ENCODE data around the gene PALMD. TPM values are rescaled to one million over a fixed set of nuclear protein-coding genes. Genes with fewer than 3 reads are reported as not detected.

PALMD gene
- total and polyA plus RNA-seq, 2 of the 8 experiments (the other 6 are each of a cell fraction or from before 2014, with no cell fraction given): not detected

DNA sequence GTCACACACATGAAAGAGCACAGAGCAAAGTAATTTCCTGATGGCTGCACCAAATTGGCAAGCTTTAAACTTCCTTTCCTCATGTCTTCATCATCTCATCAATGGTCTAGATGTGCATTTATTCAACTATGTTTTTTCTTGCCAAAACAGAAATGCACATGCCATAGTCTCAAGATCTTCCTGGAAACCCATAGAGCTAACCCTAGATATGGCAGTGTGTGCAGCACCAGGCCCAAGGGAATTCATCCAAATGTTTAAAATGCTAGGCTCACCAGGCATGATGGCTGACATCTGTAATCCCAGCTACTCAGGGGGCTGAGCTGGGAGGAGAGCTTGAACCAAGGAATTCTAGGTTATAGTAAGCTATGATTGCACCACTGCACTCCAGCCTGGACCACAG, 31.2 kb upstream of the PALMD start:
- no peak overlapping the region for H3K4me2 ChIP-seq (ENCODE audit: insufficient read depth in 1 of 2, low read depth in 2 of 2, low read length in 2 of 2)
- no peak overlapping the region for H4K8ac ChIP-seq (ENCODE audit: extremely low read depth, insufficient read depth, low read length)
- H4K20me1 ChIP-seq (replicated peaks in 1 of 2; ENCODE audit: control insufficient read depth in 1 of 2, insufficient read depth in 2 of 2, low read length in 2 of 2): no peaks in the 10 kb centered on the region
- H3K18ac ChIP-seq (ENCODE audit: extremely low read depth, low read length): no peak overlapping the region
- no peak overlapping the region for H2BK120ac ChIP-seq (replicated peaks; ENCODE audit: low read depth, low read length)
- no peak overlapping the region for H4K91ac ChIP-seq (replicated peaks; ENCODE audit: insufficient read length, low read length)
- H4K5ac ChIP-seq (ENCODE audit: insufficient read length, low read depth, low read length): no peak overlapping the region
- no peak overlapping the region for H3K4me3 ChIP-seq (ENCODE audit: extremely low read depth in 1 of 4, insufficient read depth in 2 of 4, low read depth in 3 of 4, low read length in 4 of 4)
- no peak overlapping the region for H3K9ac ChIP-seq (replicated peaks in 1 of 4; ENCODE audit: extremely low read depth in 1 of 4, low read depth in 3 of 4, low read length in 3 of 4)
- H3K23me2 ChIP-seq (ENCODE audit: low read depth, low read length): no peaks in the 10 kb centered on the region
- H3K79me2 ChIP-seq (ENCODE audit: control insufficient read depth in 1 of 2, insufficient read depth in 2 of 2, low read length in 2 of 2): no peaks in the 10 kb centered on the region
- H2AK5ac ChIP-seq (ENCODE audit: low read depth, low read length): no peak overlapping the region
- H3K56ac ChIP-seq (replicated peaks; ENCODE audit: insufficient read length, low read depth, low read length): no peak overlapping the region
- POLR2A ChIA-PET (ENCODE audit: partially characterized antibody): interaction anchor here (0.7 kb wide), 1 partner anchor 53 kb away, joined by 3 read pairs; no protein-coding TSS in a partner anchor
- H2BK15ac ChIP-seq (ENCODE audit: low read length): no peak overlapping the region
- no peaks in the 10 kb centered on the region for H3K9me3 ChIP-seq (ENCODE audit: insufficient read depth in 2 of 2, low read depth in 1 of 2, low read length in 1 of 2)
- H3K4ac ChIP-seq (replicated peaks; ENCODE audit: insufficient read length, low read depth, low read length): no peak overlapping the region
- no peak overlapping the region for H2BK20ac ChIP-seq (ENCODE audit: low read length)
- no peaks in the 10 kb centered on the region for H3K36me3 ChIP-seq (ENCODE audit: control insufficient read depth in 2 of 4, insufficient read depth in 4 of 4, low read length in 3 of 4)
- DNase-seq (ENCODE audit: low read depth in 1 of 2, low spot score in 2 of 2): no peak
- no peaks in the 10 kb centered on the region for H3K79me1 ChIP-seq (ENCODE audit: low read depth, low read length)
- no peak overlapping the region for H3K23ac ChIP-seq (ENCODE audit: insufficient read length)
- no peak for FAIRE-seq
- H3K14ac ChIP-seq (ENCODE audit: insufficient read length): no peak overlapping the region
- no peak overlapping the region for H2BK5ac ChIP-seq (ENCODE audit: low read depth, low read length)
- H2AFZ ChIP-seq (ENCODE audit: low read length): no peak overlapping the region
- H3K27me3 ChIP-seq (replicated peaks in 1 of 4; ENCODE audit: control insufficient read depth in 3 of 4, extremely low read depth in 1 of 4, insufficient read depth in 3 of 4, low read length in 3 of 4): no peaks in the 10 kb centered on the region
- no peaks in the 10 kb centered on the region for H3K4me1 ChIP-seq (replicated peaks in 1 of 4; ENCODE audit: control insufficient read depth in 3 of 4, insufficient read depth in 4 of 4, low read length in 3 of 4)
- no peak overlapping the region for H3K27ac ChIP-seq (ENCODE audit: low read depth, low read length)
- no peak overlapping the region for H2BK12ac ChIP-seq (ENCODE audit: low read depth, low read length)
- CTCF ChIA-PET (ENCODE audit: partially characterized antibody): no interaction called here
- TF ChIP-seq JUND (IDR thresholded peaks at IDR 0.05; ENCODE audit: low read length) (no peak), SRF (IDR thresholded peaks at IDR 0.05; ENCODE audit: low read depth, low read length) (no peak), POLR2A (IDR thresholded peaks at IDR 0.05; ENCODE audit: control extremely low read depth in 1 of 2, low read depth in 2 of 2, low read length in 2 of 2) (no peak), KDM1A (IDR thresholded peaks at IDR 0.05; ENCODE audit: borderline replicate concordance, low read length) (no peak), RXRA (IDR thresholded peaks at IDR 0.05; ENCODE audit: insufficient read depth, low read depth, low read length) (no peak), BRCA1 (IDR thresholded peaks at IDR 0.05; ENCODE audit: low read depth, low read length) (no peak), BCL11A (IDR thresholded peaks at IDR 0.05; ENCODE audit: low read depth in 2 of 2, low read length in 2 of 2) (no peak), NRF1 (IDR thresholded peaks at IDR 0.05; ENCODE audit: low read depth, low read length) (no peak), RFX5 (IDR thresholded peaks at IDR 0.05; ENCODE audit: borderline replicate concordance, low read depth, low read length) (no peak), CEBPB (IDR thresholded peaks at IDR 0.05; ENCODE audit: low read depth, low read length) (no peak), JUN (IDR thresholded peaks at IDR 0.05; ENCODE audit: low read depth, low read length) (no peak), CHD2 (IDR thresholded peaks at IDR 0.05; ENCODE audit: low read length) (no peak), PHF8 (conservative IDR thresholded peaks at IDR 0.05; ENCODE audit: low read depth, low read length) (no peak), MAFK (IDR thresholded peaks at IDR 0.05; ENCODE audit: low read depth, low read length) (no peak)
- TF ChIP-seq, protein P1, sequence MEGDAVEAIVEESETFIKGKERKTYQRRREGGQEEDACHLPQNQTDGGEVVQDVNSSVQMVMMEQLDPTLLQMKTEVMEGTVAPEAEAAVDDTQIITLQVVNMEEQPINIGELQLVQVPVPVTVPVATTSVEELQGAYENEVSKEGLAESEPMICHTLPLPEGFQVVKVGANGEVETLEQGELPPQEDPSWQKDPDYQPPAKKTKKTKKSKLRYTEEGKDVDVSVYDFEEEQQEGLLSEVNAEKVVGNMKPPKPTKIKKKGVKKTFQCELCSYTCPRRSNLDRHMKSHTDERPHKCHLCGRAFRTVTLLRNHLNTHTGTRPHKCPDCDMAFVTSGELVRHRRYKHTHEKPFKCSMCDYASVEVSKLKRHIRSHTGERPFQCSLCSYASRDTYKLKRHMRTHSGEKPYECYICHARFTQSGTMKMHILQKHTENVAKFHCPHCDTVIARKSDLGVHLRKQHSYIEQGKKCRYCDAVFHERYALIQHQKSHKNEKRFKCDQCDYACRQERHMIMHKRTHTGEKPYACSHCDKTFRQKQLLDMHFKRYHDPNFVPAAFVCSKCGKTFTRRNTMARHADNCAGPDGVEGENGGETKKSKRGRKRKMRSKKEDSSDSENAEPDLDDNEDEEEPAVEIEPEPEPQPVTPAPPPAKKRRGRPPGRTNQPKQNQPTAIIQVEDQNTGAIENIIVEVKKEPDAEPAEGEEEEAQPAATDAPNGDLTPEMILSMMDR (IDR thresholded peaks at IDR 0.05; ENCODE audit: control extremely low read depth in 1 of 3, insufficient read depth in 1 of 3, low read depth in 1 of 3, low read length in 3 of 3): no peak
